Thyroid gland (tissue), 4 donors: ENCODE data around the gene DISC1.

Source experiments
- POLR2A ChIP-seq, 2 donors: fragments of 450-650 bp; IDR thresholded peaks; one replicate each; pipeline ENCODE4 v1.6.1; 2017; ENCODE audit warnings: antibody characterized with exemption in 2 of 2, mild to moderate bottlenecking in 2 of 2, moderate library complexity in 1 of 2
- TF ChIP-seq, protein P1 (sequence below), 6 experiments: fragments of 200-600 bp in 3 of 6; fragments of 450-650 bp in 3 of 6; sonication (generic) in 3 of 6; IDR thresholded peaks; one replicate each; pipeline ENCODE4 v1.5.1; 2016 to 2019; ENCODE audit warnings: antibody characterized with exemption in 6 of 6, mild to moderate bottlenecking in 2 of 6, inconsistent platforms in 1 of 6, moderate library complexity in 1 of 6

DNA sequence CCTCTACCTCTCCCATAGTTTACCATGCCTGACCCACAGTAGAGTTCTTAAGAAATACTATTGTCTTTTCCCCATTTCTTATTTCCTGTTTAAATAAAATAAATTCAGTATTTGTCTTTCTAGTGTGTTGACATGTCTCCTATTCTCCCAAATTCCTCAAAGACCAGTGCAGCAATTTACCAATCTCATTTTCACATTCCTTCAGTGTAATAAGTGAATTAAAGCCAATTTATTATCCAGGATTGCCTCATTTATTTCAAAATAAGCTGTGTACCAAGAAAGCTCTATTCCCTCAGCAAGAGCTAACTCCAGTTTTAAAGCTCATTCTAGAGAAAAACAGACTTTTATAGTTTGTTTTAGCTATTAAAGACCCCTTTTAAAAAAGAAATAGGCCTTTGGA is 49.9 kb downstream of the DISC1 start:
- no peak for TF ChIP-seq POLR2A (IDR thresholded peaks at IDR 0.05)
- TF ChIP-seq, protein P1, sequence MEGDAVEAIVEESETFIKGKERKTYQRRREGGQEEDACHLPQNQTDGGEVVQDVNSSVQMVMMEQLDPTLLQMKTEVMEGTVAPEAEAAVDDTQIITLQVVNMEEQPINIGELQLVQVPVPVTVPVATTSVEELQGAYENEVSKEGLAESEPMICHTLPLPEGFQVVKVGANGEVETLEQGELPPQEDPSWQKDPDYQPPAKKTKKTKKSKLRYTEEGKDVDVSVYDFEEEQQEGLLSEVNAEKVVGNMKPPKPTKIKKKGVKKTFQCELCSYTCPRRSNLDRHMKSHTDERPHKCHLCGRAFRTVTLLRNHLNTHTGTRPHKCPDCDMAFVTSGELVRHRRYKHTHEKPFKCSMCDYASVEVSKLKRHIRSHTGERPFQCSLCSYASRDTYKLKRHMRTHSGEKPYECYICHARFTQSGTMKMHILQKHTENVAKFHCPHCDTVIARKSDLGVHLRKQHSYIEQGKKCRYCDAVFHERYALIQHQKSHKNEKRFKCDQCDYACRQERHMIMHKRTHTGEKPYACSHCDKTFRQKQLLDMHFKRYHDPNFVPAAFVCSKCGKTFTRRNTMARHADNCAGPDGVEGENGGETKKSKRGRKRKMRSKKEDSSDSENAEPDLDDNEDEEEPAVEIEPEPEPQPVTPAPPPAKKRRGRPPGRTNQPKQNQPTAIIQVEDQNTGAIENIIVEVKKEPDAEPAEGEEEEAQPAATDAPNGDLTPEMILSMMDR (IDR thresholded peaks at IDR 0.05) = no peak
